ENCODE measurements around the gene STK40.

The STK40 gene

DNA sequence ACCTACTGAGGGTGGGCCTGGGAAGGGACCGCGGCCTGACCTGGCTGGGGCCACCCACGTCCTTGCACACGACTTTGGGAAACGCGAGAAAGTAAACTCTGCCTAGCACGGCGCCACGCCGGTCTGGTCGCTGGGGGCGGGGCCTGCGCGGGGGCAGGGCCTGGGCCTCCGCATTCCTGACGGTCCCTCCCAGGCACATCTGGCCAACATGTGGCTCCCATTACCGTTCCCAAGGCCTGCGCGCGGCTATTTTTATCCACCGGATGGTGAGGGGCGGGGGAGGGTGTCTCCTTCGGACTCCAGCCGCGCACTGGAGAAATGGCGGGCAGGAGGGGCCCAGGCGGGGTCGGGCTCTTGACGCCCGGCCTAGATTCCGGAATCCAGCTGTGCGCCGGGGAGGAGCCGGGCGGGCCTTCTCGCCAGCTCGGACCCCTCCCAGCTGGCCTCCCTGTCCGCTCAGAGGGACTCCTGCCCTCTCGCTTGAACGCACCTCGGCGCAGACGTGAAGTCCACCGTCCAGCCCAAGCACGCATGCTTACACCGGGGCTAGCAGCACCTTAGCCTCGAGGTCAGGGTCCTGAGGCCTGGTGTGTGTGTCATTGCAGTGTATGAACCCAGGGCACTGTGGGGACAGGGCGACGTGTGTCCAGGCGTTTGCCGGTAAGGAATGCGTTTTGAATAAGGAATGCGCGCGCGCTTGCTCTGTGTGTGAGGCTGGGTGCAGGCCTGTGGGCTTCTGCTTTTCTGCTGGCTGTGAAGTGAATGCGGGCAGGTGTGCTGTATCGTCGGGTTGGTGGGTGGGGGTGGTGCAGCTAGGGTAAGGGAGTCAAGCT, 64.4 kb downstream of the STK40 start:
- DNase-seq (ENCODE audit: extremely low read depth in 1 of 2, low read depth in 1 of 2): peak in 1 of 2 donors; percentile 17

DNA sequence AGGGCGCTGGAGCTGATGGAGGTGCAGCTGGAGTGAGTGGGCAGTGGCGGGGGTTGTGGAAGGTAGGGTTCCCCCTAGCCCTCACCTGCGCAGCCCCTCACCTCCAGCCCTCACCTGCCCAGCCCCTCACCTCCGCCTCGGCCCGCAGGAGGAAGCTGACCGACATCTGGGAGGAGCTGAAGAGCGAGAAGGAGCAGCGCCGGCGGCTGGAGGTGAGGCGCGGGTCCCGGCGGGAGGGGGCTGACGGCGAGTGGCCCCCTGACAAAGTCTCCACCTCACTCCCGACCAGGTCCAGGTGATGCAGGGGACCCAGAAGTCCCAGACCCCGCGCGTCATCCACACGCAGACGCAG, 65.0 kb downstream of the STK40 start:
- DNase-seq (ENCODE audit: extremely low read depth in 1 of 2, low read depth in 1 of 2): no peak

DNA sequence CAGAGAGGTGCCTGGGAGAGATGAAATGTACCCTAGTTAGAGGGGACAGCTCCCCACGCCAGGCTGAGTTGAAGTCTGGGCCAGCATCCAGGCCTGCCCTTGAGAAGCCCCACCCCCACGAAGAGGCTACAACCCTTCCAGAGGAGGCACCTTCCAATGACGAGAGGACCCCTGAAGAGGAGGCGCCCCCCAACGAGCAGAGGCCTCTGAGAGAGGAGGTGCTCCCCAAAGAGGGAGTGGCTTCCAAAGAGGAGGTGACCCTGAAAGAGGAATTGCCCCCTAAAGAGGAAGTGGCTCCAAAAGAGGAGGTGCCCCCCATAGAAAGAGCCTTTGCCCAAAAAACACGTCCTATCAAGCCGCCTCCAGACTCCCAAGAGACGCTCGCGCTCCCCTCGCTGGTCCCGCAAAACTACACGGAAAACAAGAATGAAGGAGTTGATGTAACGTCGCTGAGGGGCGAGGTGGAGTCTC, 65.4 kb downstream of the STK40 start:
- DNase-seq (ENCODE audit: extremely low read depth in 1 of 2, low read depth in 1 of 2): no peak

DNA sequence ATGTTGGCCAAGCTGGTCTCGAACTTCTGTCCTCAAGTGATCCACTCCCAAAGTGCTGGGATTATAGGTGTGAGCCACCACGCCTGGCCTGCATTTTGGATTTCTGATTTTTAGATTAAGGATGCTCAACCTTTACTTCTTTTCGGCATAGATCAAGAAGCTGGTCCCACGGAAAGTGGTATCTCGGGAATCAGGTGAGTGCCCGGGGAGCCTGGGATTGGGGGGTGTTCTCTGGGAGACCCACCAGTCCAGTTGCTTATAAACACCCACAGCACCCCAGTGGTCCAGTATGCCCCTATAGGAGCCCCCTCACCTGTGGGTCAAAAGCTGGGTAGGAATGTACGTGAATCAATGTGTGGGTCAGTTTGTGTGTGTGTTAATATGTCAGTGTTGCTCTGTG, 76.3 kb downstream of the STK40 start:
- DNase-seq (ENCODE audit: extremely low read depth in 1 of 2, low read depth in 1 of 2): no peak

DNA sequence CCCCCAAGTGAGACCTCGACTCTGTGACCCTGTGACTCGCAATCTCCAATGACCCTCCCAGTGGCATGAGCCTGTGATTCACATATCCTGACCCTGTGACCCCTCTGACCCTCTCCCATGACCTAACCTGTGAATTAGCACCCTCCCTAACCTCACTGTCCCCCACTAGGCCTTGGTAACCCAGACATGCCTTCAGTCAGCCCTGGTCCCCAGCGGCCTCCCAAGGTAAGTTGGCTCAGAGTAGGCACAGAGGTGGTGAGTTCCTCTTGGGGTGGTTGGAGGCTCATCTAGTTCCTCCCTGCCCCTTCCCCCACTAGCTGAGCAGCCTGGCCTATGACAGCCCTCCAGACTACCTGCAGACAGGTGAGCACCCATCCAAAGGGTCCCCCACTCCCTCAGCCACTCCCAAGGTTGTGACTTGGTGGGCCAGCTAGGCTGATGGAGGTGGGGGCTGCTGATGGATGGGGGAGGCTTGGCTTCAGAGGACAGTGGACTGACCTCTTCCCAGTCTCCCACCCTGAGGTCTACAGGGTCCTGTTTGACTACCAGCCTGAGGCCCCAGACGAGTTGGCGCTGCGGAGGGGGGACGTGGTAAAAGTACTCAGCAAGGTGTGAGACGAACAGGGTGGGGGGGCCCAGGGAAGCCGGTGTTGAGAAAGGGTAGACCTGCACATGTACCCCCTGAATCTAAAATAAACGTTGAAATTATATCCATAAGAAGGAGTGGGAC, 78.0 kb downstream of the STK40 start:
- DNase-seq (ENCODE audit: extremely low read depth in 1 of 2, low read depth in 1 of 2): no peak

DNA sequence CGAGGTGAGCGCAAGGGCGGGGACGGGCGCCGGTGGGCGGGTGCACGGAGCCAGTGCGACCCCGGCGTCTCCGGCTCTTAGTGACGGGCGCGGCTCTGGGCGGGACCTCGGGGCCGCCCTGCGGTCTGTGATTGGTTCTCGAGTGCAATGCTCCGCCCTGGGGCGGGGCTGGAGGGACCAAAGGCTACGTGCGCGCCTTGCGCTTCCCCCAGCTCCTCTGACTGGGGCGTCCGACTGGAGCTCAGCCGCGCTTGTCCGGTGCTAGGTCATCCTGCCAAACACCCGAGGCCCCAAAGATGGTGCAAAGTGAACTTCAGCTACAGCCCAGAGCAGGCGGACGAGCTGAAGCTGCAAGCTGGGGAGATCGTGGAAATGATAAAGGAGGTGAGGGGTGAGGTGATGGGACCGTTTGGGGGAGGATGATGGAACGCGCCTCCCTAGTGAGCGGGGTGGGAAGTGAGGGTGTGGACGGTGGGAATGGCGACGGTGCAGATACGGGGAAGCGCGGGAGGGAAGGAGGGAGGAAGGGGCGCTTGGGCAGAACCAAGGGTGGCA, 78.7 kb downstream of the STK40 start:
- peak; percentile 80 to 86 for DNase-seq (ENCODE audit: extremely low read depth in 1 of 2, low read depth in 1 of 2)

DNA sequence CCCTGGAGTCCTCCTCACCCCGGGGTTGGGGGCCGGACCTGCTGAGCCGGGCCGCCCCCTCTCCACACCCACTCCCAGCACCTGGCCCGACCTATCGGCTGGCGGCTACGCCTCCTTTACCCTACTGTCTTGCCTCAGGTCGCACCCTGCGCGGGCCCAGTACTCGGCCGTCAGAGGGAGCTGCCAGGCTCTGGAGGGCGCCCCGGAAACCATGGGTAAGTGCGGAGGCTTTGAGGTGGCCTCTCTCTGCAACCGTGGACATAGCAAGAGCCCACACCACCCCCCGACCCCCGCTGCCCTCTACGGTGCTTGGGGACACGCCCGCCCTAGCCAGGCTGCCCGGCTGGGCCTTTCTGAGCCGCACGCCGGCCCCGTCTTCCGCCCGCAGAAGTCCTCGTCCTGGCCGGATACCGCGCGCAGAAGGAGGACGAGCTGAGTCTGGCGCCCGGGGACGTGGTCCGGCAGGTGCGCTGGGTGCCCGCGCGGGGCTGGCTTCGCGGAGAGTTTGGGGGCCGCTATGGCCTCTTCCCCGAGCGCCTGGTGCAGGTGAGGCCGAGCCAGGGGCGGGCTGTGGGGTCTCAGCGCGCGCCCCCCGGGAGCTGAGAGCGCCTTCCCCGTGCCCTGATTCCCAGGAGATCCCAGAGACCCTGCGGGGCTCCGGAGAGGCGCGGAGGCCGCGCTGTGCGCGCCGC, 79.4 kb downstream of the STK40 start, which contains the start of gene SH3D21:
TSS of gene SH3D21 (plus strand) at position 159 of the 692 bp plus-strand sequence. CDS start at position 212, 53 bp downstream.
- peak in 1 of 2 donors; percentile 38 for DNase-seq (ENCODE audit: extremely low read depth in 1 of 2, low read depth in 1 of 2)

DNA sequence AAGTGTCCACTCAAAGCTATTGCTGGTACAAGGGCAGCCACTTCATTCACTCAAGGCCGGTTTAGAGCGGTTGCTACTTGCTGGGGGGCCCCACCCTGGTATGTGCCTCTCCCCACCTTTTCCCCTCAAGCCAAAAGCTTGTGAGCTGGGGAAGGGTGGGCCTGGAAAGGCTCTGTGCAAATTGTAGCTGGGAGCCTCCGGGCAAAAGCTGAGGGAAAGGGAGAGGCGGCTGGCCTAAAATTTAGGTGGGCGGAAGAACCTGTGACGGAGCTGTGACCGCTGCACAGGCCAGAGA, 79.9 kb downstream of the STK40 start:
- DNase-seq (ENCODE audit: extremely low read depth in 1 of 2, low read depth in 1 of 2): no peak

DNA sequence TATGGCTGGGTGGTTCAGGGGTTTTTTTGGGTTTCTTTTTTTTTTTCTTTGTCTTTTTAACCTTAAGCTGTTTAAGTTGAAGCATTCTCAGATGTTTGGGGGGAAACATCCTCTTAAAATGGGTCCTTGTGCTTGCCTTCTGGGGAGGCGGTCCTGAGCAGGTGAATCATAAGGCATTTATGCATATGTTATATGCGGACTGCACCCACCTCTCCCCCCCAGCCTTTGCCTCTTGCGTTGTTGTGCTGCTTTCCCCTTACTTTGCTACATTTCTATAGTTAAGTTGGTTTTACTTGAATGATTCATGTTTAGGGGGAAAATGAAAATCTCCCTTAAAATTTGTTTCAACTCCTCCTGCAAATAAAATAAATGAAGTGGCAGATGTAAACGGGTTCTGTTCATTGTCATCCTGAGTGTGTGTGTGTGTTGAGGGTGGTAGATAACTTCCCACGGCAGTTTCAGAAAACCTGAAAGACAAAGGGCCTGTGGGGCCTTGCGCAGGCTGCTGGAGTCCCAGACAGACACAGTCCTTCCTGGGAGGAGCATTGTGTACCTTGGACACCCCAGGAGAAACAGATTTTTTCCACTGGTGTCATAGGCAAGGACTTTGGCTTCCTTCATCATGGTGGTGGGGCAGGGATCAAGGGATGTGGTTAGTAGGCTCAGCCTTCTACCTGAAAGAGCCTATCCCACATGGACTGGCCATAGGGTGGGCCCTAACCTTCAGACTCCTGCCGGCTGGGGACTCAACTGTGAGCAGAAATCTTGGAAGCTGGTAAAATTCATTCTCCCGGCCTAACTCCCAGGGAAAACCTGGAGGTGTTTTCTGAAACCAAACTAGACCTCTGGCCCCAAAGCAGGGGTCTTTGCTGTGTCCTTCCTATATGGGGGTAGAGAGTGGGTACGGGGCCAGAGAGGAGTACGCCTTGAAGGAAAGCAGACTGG, 80.5 kb downstream of the STK40 start:
- DNase-seq (ENCODE audit: extremely low read depth in 1 of 2, low read depth in 1 of 2): no peak

DNA sequence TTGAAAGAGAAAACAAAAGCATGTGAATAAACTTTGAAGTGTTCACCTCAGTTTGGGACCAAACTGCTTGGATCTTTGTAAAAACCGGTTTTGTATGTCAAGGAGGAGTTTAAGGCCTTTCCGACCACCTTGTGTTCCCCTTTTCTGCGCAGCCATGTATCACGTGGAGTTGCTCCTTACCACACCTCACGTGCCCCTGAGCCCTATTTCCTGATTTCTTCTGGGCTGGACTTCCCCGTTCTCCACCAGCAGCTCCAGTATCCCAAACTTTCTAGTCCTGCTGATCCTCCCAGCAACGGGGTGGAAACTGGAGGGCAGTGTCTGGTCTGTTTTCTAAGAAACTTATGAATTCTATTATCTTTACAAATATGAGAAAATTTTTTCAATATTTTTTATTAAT, 81.2 kb downstream of the STK40 start:
- DNase-seq (ENCODE audit: extremely low read depth in 1 of 2, low read depth in 1 of 2): no peak

DNA sequence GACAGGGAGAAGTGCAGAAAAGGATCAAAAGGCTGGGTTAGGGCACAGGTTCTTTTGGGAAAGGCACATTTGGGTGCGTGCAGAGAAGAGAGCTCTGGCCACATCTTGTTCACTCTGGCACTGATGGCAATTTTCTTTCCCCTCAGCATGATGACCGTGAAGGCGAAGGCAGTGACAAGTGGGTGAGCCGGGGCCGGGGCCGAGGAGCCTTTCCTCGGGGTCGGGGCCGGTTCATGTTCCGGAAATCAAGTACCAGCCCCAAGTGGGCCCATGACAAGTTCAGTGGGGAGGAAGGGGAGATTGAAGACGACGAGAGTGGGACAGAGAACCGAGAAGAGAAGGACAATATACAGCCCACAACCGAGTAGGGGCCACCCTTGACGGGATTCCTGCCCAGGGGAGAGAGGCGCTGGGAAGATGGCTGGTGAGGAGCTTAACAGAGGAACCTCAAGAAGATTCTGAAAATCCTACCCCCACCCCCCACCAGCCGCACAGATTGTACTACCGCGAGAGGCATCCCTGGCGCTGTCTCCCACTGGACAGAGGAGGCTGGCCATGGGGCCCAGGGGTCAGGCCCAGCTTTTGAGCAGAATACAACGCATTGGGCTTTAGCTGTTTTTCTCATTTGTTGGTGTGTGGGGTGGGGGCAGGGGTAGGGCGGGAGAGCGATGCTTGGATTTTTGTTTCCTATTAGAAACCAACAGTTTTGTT, 81.9 kb downstream of the STK40 start:
- DNase-seq (ENCODE audit: extremely low read depth in 1 of 2, low read depth in 1 of 2): no peak

DNA sequence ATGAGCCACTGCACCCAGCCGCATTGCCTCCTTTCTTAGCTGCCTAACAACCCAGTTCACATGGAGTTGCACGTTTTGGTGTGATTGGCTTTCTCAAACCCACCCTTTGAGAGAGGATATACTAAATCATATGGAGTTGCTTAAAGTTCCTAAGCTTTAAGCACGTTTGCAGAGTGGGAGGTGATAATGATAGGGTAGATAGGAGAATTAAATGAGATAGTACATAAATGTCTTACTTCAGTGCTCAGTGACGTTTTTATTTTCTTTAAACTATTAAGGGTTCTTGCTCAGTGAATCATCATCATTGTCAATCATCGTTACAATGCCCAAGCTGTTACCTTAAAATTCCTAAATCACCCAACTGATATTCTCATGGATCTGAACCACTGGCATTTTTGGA, 82.5 kb downstream of the STK40 start:
- no peak for DNase-seq (ENCODE audit: extremely low read depth in 1 of 2, low read depth in 1 of 2)

DNA sequence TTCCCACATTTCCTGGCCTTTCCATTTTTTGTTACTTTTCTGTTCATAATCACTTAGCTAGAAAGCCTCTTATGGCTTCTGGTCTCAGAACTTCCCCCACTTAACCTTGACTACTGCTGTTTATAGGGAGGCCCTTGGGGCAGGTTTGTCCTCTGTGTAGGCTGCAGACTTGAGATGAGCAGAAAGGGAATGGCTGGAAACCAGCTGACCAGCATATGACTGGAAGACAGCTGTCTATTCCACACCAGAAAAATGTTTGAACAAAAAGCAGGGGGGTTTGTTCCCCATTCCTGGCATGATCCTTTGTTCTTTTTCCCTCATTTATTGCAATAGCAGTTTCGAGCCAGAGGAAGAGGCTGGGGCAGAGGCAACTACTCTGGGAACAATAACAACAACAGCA, 84.5 kb downstream of the STK40 start:
- no peak for DNase-seq (ENCODE audit: extremely low read depth in 1 of 2, low read depth in 1 of 2)

DNA sequence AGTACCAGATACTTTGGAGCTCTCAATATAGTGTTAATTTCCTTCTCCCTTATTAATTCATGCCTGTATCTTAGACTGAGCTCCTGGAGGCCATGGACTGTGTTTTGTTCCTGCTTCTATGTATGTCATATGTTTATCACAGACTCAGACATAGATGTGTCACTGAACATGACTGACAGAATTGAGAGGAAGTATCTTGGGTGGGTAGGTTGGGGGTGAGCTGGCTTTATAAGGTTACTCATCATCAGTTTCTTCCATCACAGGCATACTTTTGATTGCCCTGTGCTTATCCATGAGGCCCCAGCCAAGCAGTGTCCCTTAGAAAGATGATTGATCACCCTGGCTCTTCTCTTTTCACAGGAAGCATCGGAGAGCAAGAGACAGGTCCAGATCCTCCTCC, 85.2 kb downstream of the STK40 start:
- no peak for DNase-seq (ENCODE audit: extremely low read depth in 1 of 2, low read depth in 1 of 2)

DNA sequence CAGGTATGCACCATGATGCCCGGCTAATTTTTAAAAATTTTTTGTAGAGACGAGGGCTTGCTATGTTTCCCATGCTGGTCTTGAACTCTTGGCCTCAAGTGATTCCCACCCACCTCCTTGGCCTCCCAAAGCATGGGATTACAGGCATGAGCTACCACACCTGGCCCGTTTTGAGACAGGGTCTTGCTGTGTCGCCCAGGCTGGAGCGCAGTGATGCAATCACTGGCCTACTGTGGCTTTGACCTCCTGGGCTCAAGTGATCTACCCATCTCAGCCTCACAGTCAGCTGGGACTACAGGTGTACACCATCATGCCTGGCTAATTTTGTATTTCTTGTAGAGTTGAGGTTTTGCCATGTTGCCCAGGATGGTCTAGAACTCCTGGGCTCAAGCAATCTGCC, 87.1 kb downstream of the STK40 start:
- DNase-seq (ENCODE audit: extremely low read depth in 1 of 2, low read depth in 1 of 2): no peak

DNA sequence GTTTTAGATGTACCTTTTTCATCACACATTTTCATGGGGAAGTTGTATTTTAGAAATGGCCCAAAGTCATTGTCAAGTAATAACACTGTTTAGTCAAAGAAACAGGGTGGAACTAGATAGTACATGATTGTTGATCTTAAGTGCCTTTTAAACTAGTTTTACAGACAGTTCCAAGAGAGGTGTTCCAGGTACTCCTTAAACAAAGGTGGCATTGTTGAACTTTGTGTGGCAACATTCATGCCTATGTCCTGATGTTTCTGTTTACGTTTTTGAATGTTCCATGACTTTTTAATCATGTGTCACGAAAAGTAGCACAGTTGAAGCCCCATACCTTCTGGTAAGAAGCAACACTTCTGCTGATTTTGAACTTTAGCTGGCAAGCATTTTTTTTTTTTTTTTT, 88.7 kb downstream of the STK40 start:
- no peak for DNase-seq (ENCODE audit: extremely low read depth in 1 of 2, low read depth in 1 of 2)

DNA sequence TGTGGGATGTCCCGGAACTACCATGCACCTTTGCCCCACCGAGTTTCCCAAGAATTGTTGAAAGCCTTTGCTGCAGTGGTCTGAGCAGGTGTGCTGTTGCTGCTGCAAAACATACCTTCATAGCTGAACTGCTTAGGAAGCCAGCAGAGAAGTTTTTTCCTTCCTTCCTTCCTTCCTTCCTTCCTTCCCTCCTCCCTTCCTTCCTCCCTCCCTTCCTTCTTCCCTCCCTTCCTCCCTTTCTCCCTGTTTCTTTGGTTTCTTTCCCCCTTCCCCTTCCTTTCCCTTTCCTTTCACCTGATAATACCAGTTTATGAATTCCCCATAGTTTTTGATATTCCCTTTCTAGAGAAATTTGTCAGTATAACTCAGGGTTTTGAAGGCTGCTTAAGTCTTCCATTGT, 90.3 kb downstream of the STK40 start:
- DNase-seq (ENCODE audit: extremely low read depth in 1 of 2, low read depth in 1 of 2): no peak

Data from activated CD8-positive, alpha-beta memory T cell treated with anti-CD3 and anti-CD28 coated beads for 1 hour (primary cell).